GM12892 (cell line): ENCODE measurements around the gene CLEC17A.

Source experiments
- POLR2AphosphoS5 ChIP-seq: IDR thresholded peaks from 2 replicates; pipeline ENCODE4 v1.6.1; 2011; ENCODE audit warnings: low read depth, low read length, control low read depth
- TAF1 ChIP-seq: IDR thresholded peaks from 2 replicates; pipeline ENCODE4 v1.6.1; 2011; ENCODE audit warnings: low read depth, mild to moderate bottlenecking, control low read depth, low read length, borderline replicate concordance

DNA sequence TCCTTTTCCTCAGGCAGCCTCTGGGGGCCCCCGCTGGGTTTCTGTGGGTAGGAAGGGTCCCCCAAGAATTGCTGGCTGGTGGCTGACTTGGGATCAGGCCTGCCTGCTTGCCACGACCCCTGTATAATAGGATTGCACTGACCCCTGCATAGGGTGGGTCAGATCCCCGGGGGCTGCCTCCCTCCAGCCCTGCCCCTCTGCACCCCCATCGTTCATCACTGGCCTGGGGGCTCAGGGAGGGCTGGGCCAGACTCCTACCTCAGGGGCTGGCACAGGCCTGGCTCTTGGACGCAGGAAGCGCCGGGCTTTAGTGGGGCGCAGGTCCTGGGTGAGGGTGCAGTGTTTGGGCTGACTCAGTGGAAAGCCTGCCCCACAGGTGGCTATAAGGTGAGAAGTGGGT is 21.6 kb upstream of the CLEC17A start:
- no peak for TF ChIP-seq TAF1
- no peak for TF ChIP-seq POLR2AphosphoS5
